ENCODE data around the gene RPAP3. TPM values are rescaled to one million over a fixed set of nuclear protein-coding genes. Genes with fewer than 3 reads are reported as not detected.

Gene RPAP3
- total RNA-seq, 4 donors from 2014 or later = 11.7 to 25.5 (median 19.4) TPM

- H3K36me3 ChIP-seq = peaks cover 10% of the 10 kb centered on the region
- TF ChIP-seq CTCF (IDR thresholded peaks at IDR 0.05) (peak; percentile 60 to 87), POLR2A (IDR thresholded peaks at IDR 0.05) (no peak)
- peak overlapping the region; percentile 12 for H3K4me3 ChIP-seq
Observed at GRCh38 chr12:47715393-47715876, 9.6 kb upstream of the RPAP3 start.

GRCh38 chr12:47714826-47715386, 9.1 kb upstream of the RPAP3 start:
- no peaks in the 10 kb centered on the region for H3K9me3 ChIP-seq
- H3K36me3 ChIP-seq = peaks cover 7% of the 10 kb centered on the region
- 39% methylated on average over 5 of the region's 5 CpGs for WGBS
- H3K4me1 ChIP-seq = peaks cover 39% of the 10 kb centered on the region
- no peak for DNase-seq (ENCODE audit: low spot score in 2 of 2)
- H3K27me3 ChIP-seq = no peaks in the 10 kb centered on the region
- peak overlapping the region; percentile 12 for H3K4me3 ChIP-seq
- TF ChIP-seq EP300 (IDR thresholded peaks at IDR 0.05) (no peak), POLR2A (IDR thresholded peaks at IDR 0.05) (no peak), CTCF (IDR thresholded peaks at IDR 0.05) (no peak), POLR2AphosphoS5 (IDR thresholded peaks at IDR 0.05) (no peak)
- H3K27ac ChIP-seq = no peak overlapping the region

More at GRCh38 chr12:47715393-47715876, 9.6 kb upstream of the RPAP3 start:
- Histone ChIP-seq H3K27me3 (no peaks in the 10 kb centered on the region), H3K9me3 (no peaks in the 10 kb centered on the region), H3K4me1 (peaks cover 39% of the 10 kb centered on the region), H3K27ac (peak overlapping the region; percentile 17)
- 6% methylated on average over 10 of the region's 10 CpGs for WGBS
- peak in 1 of 2 donors; percentile 90 for DNase-seq (ENCODE audit: low spot score in 2 of 2)

GRCh38 chr12:47712171-47712570, 6.3 kb upstream of the RPAP3 start:
- H3K9me3 ChIP-seq = no peaks in the 10 kb centered on the region
- no peak overlapping the region for H3K27ac ChIP-seq
- TF ChIP-seq POLR2A (IDR thresholded peaks at IDR 0.05) (no peak), EP300 (IDR thresholded peaks at IDR 0.05) (no peak), POLR2AphosphoS5 (IDR thresholded peaks at IDR 0.05) (no peak), CTCF (IDR thresholded peaks at IDR 0.05) (no peak)
- no peaks in the 10 kb centered on the region for H3K27me3 ChIP-seq
- 97% methylated on average over 5 of the region's 6 CpGs for WGBS
- H3K36me3 ChIP-seq = peaks cover 4% of the 10 kb centered on the region
- H3K4me1 ChIP-seq = peaks cover 35% of the 10 kb centered on the region
- no peak overlapping the region for H3K4me3 ChIP-seq
- no peak for DNase-seq (ENCODE audit: low spot score in 2 of 2)

- no peak overlapping the region for H3K27ac ChIP-seq
- H3K9me3 ChIP-seq = no peaks in the 10 kb centered on the region
- H3K27me3 ChIP-seq = no peaks in the 10 kb centered on the region
- WGBS = 91% methylated on average over 5 of the region's 5 CpGs
- H3K4me1 ChIP-seq = peaks cover 33% of the 10 kb centered on the region
- no peak for TF ChIP-seq EP300 (IDR thresholded peaks at IDR 0.05)
- TF ChIP-seq POLR2AphosphoS5 (IDR thresholded peaks at IDR 0.05) = no peak
- TF ChIP-seq POLR2A (IDR thresholded peaks at IDR 0.05) = no peak
- no peak for TF ChIP-seq CTCF (IDR thresholded peaks at IDR 0.05)
- peaks cover 4% of the 10 kb centered on the region for H3K36me3 ChIP-seq
- DNase-seq (ENCODE audit: low spot score in 2 of 2) = no peak
- no peak overlapping the region for H3K4me3 ChIP-seq
Observed at GRCh38 chr12:47711448-47711847, 5.6 kb upstream of the RPAP3 start.

GRCh38 chr12:47710278-47710677, 4.4 kb upstream of the RPAP3 start:
- Histone ChIP-seq H3K27ac (no peak overlapping the region), H3K9me3 (no peaks in the 10 kb centered on the region), H3K4me3 (no peak overlapping the region), H3K4me1 (peaks cover 22% of the 10 kb centered on the region), H3K36me3 (peaks cover 4% of the 10 kb centered on the region), H3K27me3 (no peaks in the 10 kb centered on the region)
- no peak for DNase-seq (ENCODE audit: low spot score in 2 of 2)
- TF ChIP-seq POLR2AphosphoS5 (IDR thresholded peaks at IDR 0.05) (no peak), POLR2A (IDR thresholded peaks at IDR 0.05) (no peak), CTCF (IDR thresholded peaks at IDR 0.05) (no peak), EP300 (IDR thresholded peaks at IDR 0.05) (no peak)

All from suprapubic skin (tissue), 4 donors.